Stimulated activated CD4-positive, alpha-beta T cell treated with anti-CD3 and anti-CD28 coated beads, Interleukin-15, amount 100 ng/mL, for 1 hour (primary cell): Measurements from ENCODE around the gene GALNT10.
"Not testable (repeated sequence)": the region's sequence is repeated elsewhere in the genome, so short reads cannot be mapped to it uniquely, and the experiment has no call there.

Experiments
- DNase-seq, 2 donors: peaks; one replicate each; pipeline ENCODE4 v3.0.0-alpha.2; 2020; ENCODE audit warnings: low read depth in 1 of 2, low spot score in 1 of 2

Gene GALNT10

GRCh38 chr5:154190595-154191304 is at the start of gene GALNT10:
GALNT10 (plus strand) TSS chr5:154190733; CDS start chr5:154190867, 134 bp downstream.
- peak in 1 of 2 donors; percentile 57 for DNase-seq

DNA sequence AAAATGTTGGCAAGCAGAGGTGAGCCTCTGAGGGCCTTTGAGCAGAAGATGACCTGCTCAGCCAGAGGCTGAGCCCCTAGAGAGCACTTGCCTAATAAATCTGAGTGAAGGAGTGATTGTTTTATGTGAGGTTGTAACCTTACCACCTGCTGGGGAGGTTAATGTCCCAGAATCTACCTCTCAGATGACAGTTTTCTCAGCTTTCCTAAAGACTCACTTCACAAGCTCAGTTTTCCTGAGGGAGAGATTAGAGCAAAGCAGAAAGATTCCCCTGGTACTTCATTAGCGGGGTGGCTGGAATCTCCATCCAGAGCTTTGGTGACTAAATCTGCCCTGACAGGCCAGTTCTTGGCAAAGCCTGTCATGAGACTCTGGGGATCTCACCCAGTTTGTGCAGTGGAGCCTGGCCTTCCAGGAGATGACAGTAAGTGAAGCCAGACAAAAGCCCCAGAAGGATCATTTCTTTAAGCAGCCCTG is 48.8 kb upstream of the GALNT10 start:
- DNase-seq = no peak

- no peak for DNase-seq
Observed at GRCh38 chr5:154143211-154143641, 47.3 kb upstream of the GALNT10 start.

- no peak for DNase-seq
Observed at GRCh38 chr5:154145268-154145667, 45.3 kb upstream of the GALNT10 start.

GRCh38 chr5:154146409-154146808 is 44.1 kb upstream of the GALNT10 start:
- DNase-seq = no peak

DNA sequence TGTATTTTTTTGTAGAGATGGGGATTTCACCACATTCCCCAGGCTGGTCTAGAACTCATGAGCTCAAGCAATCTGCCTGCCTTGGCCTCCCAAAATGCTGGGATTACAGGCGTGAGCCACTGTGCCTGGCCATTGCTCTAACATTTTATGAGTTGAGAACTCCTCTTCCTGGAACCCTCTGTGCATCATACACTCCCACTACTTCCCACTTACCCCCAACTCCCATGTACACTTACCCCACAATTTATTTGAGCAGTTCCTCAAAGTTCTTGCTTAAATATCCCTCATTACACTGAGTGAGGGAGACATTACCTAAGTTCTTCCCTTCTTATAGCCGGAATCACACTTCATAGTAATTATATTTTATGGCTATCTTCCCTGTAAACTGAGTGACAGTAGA is 42.9 kb upstream of the GALNT10 start:
- DNase-seq = no peak

DNA sequence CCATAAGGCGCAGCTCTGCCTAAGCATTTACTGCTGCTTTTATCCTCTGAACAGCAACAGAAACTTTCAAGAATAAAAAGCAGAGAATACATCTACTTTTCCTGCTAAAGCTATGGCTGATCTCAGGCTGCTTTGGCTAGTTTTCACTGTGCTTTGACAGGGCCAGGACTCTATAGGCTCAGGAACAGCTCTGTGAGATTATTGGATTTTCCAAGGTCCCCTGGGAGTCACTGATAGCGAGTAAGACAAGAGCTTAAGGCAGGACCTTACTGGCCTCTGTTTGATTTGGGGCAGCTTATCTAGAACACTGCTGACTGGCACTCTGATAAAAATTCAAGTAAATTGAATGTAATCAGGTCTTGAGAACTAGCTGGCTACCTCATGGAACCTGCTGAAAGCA is 40.1 kb upstream of the GALNT10 start:
- not testable (repeated sequence) for DNase-seq

DNA sequence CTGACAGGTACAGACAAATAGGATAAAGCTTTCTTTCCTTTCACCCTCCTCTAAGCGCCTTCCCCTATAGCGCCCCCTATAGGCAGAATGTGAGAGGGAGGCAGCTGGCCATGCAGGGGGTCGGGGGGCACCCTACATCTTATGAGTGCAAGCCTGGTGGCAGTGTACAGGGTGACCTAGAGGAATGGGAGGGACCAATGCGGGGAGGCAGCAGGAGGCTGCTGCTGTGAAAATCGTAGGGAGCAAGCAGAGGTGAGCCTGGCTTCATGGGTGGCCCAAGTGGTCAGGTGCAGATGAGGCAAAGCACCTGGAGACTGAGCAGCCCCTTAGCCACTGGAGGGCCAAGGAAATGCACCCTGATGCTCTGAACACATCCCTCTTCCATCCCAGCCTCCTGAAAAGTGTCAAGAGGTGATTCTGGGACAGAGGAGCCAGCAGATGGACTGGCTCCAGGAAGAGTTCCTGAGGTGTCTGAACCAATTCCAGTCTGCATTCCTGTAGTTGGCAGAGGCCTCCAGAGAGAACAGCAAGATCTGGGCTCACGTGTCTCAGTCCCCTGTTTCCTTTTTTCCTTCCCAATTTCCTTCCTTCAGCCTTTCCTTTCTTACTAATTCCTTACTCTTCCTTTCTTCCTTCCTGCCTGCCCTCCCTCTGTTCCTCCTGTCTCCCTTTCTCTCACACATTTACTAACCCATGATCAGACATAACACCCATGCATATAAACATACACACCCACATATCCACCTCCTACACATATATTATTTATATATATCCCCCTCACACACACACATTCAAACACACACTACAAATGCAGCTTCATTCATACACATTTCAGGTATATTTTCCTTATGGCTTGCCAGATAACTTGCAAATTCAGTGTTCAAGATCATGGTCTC is 32.8 kb upstream of the GALNT10 start:
- no peak for DNase-seq

DNA sequence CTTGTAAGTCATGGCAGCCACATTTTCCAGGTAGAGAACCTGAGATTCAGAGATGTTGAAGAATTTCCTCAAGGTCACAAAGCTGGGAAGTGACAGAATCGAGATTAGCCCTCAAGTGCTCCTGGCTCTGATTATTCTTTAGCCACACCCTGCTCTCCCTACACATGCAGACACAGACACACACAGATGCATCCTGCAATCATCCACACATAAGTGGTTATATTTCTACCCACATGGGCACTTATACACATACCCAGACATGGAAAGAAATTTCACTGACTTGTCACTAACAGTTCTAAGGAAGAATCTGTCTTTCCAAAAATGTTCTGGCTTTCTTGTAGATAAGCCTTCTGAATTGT is 32.2 kb upstream of the GALNT10 start:
- DNase-seq = no peak

DNA sequence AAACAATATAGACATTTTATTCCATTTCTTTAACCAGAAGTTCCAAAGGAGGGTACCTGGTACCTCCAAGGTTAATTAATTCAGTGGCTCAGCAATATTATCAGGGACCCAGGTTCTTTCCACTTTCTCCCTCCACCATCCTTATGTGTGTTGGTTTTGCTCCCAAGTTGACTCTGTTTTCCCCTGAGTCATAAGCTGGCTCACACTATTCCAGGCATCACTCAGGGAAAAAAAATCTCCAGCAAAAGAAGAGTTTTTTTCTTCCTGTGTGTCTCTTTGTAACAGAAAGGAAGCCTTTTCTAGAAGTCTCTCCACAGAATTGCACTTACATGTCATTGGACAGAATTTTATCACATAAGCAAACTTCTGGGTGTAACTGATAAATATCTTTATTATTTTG is 31.2 kb upstream of the GALNT10 start:
- no peak for DNase-seq

- DNase-seq = no peak
Observed at GRCh38 chr5:154162539-154163151, 27.9 kb upstream of the GALNT10 start.

- no peak for DNase-seq
Observed at GRCh38 chr5:154163327-154164248, 26.9 kb upstream of the GALNT10 start.

GRCh38 chr5:154164249-154164581 is 26.3 kb upstream of the GALNT10 start:
- DNase-seq = no peak

DNA sequence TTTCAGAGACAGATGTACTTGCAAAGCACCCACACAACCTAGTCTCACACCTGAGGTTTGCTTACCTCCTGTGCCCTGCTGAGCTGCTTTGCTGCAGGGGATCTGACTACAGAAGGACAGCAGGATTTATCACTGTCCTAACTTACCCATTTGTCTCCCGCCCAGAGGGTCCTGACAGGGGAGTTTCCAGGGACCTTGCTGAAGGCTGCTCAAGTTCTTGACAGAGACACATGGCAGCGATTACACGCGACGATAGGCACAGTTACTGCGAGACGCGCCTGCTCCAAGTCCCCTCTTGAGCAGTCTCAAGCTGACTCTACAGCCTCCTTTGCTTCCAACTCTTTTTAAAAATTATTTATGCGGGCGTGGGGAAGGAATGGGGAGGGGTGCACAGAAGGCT is 24.6 kb upstream of the GALNT10 start:
- DNase-seq = no peak

DNA sequence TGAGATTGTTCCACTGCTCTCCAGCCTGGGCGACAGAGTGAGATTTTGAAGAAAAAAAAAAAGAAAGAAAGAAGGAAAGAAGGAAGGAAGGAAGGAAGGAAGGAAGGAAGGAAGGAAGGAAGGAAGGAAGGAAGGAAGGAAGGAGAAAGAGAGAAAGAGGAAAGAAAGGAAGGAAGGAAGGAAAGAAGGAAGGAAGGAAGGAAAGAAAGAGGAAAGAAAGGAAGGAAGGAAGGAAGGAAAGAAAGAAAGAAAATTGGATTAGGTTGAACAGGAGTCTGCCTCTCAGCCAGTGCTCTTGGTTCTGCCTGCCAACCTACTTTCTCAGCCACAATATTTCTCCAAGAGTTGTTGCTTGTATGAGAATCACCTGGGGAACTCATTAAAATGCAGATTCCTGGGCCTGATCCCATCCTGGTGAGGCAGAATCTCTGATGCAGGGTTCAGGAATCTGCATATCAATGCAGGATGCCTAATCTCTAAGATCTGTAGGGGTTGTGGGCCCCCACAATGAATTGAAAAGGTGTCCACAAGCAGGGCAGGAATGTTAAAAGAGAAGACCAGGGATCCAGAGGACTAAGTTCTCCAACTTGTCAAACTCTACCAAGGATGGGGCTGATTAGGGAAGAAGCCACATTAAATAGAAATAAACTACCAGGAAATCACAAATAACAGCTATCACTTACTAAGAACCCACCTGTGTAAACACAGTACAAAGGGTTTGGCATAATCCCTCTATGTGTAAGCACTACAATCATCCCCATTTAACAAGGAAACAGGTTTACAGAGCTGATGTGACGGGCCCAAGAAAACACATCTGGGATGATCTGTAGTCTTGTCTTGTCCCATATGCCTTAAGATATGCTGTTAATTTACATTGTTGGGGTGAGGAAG is 23.4 kb upstream of the GALNT10 start:
- DNase-seq = no peak

GRCh38 chr5:154168395-154168794 is 22.1 kb upstream of the GALNT10 start:
- DNase-seq = no peak

- no peak for DNase-seq
Observed at GRCh38 chr5:154172785-154173184, 17.7 kb upstream of the GALNT10 start.

DNA sequence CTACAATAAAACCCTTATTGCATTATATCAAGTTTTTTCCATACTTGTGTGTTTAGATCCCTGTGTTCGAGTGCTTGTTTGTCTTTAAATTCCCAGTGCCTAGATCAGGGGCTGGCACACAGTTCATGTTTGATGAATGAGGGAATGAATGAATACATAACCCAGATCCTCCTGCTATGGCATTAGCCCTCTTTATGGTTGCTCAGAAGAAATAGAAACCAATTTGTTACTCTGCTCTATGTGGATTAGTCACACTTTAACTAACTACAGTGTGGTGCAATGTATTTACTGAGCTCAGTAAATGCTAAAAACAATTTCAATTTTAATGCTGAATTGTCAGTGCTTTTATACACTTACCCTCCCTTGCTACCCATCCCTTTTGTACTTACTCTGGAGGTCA is 16.4 kb upstream of the GALNT10 start:
- no peak for DNase-seq

DNA sequence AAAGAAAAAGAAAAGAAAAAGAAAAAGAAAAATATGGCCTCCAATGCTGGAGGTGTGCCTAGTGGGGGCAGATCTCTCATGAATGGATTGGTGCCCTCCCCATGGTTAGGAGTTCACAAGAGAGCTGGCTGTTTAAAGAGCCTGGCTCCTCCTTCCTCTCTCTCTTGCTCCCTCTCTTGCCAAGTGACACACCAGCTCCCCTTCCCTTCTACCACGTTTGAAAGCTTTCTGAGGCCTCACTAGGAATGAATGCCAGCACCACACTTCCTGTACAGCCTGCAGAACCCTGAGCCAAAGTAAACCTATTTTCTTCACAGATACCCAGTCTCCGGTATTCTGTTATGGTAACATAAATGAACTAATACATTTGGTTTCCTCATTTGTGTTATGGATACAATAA is 14.4 kb upstream of the GALNT10 start:
- DNase-seq = no peak

- no peak for DNase-seq
Observed at GRCh38 chr5:154178661-154179060, 11.9 kb upstream of the GALNT10 start.
